H7 (cell line): ENCODE results near the gene DUSP3. TPM values are rescaled to one million over a fixed set of nuclear protein-coding genes. Genes with fewer than 3 reads are reported as not detected.

ENCODE experiments used
- DNase-seq: peaks from one replicate; pipeline ENCODE4 v3.0.0; 2012
- H3K27me3 ChIP-seq: 2 replicates; pipeline ENCODE4 v1.6.0; 2011; ENCODE audit warnings: mild to moderate bottlenecking, low read length; ENCODE audit not compliant: control insufficient read depth, insufficient read depth
- H3K36me3 ChIP-seq: replicated peaks from 2 replicates; pipeline ENCODE4 v1.5.1; 2011; ENCODE audit warnings: low read length; ENCODE audit not compliant: control insufficient read depth, insufficient read depth
- H3K4me3 ChIP-seq: 2 replicates; pipeline ENCODE4 v1.5.1; 2011; ENCODE audit warnings: low read depth, mild to moderate bottlenecking, control low read depth, low read length, moderate library complexity; ENCODE audit not compliant: insufficient read depth
- total RNA-seq: library from RNA; depleted of rRNA; stranded (reverse); fragments of >200 nt; shearing (Covaris generic); gene quantifications from 2 replicates; pipeline ENCODE4 v1.2.3, GENCODE V29; 2014; rRNA removed

Gene DUSP3
- total RNA-seq, 1 experiment from 2014 or later, result 35.5 TPM

DNA sequence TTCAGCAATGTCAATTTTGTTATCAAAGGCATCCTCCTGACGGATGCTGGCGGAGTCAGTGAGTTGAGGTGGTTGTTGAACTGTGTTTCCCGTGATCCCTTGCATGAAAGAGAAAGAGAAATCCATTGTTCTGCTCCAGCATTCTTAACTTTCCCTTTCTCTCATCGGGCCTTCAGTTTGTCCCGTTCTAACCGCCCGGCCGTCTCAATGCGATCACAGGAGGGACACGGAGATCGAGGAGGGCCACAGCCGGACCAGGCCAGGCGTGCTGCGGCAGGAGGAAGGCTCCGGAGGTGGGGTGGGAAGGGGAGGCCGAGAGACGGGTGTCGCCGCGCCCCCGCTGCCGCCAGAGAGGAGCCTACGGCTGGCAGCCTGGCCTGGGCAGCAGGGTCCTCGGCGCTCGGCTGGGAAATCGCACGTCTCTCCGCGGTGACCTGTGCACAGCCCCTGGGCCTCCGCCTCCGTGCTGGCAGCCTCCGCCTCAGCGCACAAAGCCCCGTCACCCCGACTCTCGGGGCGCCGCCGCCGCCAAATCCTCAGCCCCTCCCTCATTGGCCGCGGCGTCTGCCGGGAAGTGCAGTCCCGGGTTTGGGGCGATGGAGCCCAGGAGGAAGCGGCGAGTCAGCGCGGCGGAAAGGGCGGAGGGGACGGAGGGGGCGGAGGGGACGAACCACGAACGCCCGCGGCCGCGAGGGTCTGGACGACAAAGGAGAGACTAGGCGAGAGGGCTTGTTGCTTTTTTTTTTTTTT lies 58.3 kb downstream of the DUSP3 start:
- H3K27me3 ChIP-seq, result peaks cover 1% of the 10 kb centered on the region; the same call in 1 of the 2 replicates
- no peaks in the 10 kb centered on the region for H3K36me3 ChIP-seq
- H3K4me3 ChIP-seq, result peak overlapping the region; percentile 78
- peak; percentile 92 for DNase-seq

DNA sequence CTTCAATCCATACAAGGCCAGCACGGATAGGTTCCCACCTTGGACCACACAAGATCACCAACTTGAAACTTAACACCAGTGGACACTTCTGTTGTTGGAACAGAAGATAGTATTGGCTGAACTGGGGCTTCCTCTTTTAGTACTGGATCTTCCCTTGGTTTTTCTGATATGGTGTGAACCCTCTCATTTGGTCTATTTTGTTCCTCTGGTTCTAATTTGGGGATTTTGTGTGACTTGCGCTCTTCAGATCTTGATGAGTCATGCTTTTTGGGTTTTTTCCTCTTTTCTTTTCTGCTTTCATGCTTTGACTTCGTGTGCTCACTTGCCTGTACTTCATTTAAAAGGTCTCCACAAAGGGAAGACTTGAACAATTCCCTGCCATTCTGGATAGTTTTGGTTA lies 59.2 kb downstream of the DUSP3 start:
- DNase-seq, result no peak
- no peaks in the 10 kb centered on the region for H3K36me3 ChIP-seq
- H3K27me3 ChIP-seq, result peaks cover 7% of the 10 kb centered on the region
- H3K4me3 ChIP-seq, result no peak overlapping the region

DNA sequence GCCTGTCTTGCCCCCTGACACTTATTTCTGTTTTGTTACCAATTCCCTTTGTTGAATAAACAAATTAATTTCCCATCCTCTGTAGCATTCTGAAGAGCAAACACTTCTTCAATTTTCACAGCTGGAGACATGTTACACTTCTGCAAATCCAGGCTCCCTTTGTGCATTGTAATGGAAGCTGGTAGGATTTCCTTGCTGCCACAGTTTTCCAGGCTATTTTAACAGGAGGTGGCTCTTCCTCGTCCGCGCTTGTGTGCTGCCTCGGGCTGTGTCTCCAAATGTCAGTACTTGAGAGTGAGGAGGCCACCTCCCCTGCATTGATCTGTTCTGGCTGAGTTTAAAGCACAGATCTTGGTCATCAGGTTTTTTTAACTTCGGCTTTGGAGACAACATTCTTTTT lies 60.2 kb downstream of the DUSP3 start:
- Histone ChIP-seq H3K4me3 (no peak overlapping the region), H3K36me3 (no peaks in the 10 kb centered on the region), H3K27me3 (peaks cover 14% of the 10 kb centered on the region)
- DNase-seq, result no peak

DNA sequence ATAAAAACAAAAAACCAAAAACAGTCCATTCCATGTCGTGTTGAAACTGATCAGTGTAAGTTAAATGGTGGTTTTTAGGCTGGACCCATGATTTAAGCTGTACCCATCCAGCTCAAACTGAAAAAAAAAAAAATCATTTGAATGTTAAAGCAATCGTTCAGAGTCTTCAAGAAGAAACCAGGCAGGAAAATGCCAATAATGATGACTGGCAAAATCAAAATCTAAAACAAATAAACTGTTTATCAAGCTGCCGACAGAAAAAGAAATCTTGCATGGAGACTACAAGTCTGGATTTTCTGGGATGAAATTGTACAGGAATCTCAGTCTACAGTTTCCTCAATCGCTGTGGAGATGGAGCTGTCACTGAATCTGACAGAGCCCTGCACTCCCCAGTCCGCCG lies 60.9 kb downstream of the DUSP3 start:
- no peak for DNase-seq
- H3K36me3 ChIP-seq, result no peaks in the 10 kb centered on the region
- H3K4me3 ChIP-seq, result no peak overlapping the region
- peaks cover 20% of the 10 kb centered on the region for H3K27me3 ChIP-seq

Other genes starting within 250 kb of the DUSP3 start
- 186 and 191 TPM in 2 replicates for gene ETV4, start 232.6 kb downstream of the DUSP3 start, total RNA-seq
- 0.18 TPM in 1 of 2 replicates, not detected in the other for gene MEOX1, start 117.1 kb downstream of the DUSP3 start, total RNA-seq
- not detected in 2 replicates for gene SOST, start 20.2 kb downstream of the DUSP3 start, total RNA-seq
- gene CFAP97D1, start 1.5 kb upstream of the DUSP3 start, total RNA-seq, result 0.21 and 0.37 TPM in 2 replicates
- 7.7 and 8.3 TPM in 2 replicates for gene MPP3, start 54.2 kb upstream of the DUSP3 start, total RNA-seq
- not detected in 2 replicates for gene CD300LG, start 68.2 kb upstream of the DUSP3 start, total RNA-seq
- gene MPP2, start 128.6 kb upstream of the DUSP3 start, total RNA-seq, result 9.0 and 12.2 TPM in 2 replicates
- not detected in 2 replicates for gene PPY, start 163.5 kb upstream of the DUSP3 start, total RNA-seq
- gene PYY, start 175.0 kb upstream of the DUSP3 start, total RNA-seq, result 0.67 and 1.8 TPM in 2 replicates
- gene NAGS, start 225.6 kb upstream of the DUSP3 start, total RNA-seq, result 5.1 and 5.9 TPM in 2 replicates
- gene TMEM101, start 236.0 kb upstream of the DUSP3 start, total RNA-seq, result 31.7 and 48.5 TPM in 2 replicates